ENCODE data around the gene LAMTOR2.
"Not testable (repeated sequence)": the region's sequence is repeated elsewhere in the genome, so short reads cannot be mapped to it uniquely, and the experiment has no call there.

The LAMTOR2 gene

GRCh38 chr1:156052862-156053767, 1.5 kb upstream of the LAMTOR2 start:
- DNase-seq (ENCODE audit: low read depth in 3 of 3): peak in 2 of 3 donors; percentile 34 to 61

DNA sequence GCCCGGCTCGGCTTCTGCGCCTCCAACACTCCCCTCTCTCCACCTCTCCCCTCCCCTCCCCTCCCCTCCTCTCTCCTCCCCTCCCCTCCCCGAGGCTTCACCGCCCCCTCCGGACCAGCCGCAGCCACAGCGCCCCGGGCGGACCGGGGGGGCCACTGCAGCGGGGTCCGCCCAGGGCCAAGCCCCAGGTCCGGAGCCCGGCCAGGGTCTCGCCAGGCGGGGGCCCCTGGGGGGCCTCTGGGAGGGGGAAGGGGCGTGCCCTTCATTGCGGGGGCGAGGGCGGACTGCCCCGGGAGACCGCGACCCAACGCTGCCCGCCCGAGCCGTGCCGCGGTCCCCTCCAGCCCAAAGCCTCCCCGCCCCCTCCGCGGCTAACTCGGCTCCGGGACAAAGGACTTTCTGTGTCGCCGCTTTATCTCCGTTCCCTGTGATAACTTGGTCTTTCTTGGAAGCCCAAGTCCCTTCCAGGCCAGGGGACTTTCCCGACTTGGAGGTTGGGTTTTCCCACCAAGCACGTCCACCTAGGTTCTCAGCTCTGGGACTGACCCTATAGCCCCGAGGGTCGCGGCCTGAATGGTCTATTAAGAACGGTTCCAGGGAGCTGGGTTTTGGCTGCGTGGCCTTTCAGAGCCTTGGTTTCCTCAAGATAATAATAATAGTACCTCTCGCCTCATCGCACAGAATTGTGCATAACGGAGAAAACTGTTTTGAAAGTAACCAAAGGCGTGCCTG, 648 bp upstream of the LAMTOR2 start, which contains the start of gene UBQLN4:
UBQLN4 (minus strand) TSS at position 31 of the 732 bp plus-strand sequence. CDS start 97 bp downstream, outside the sequence.
- peak; percentile 70 to 85 (median 78) for DNase-seq (ENCODE audit: low read depth in 3 of 3)

- DNase-seq (ENCODE audit: low read depth in 3 of 3): no peak
Observed at GRCh38 chr1:156055281-156056048, 883 bp downstream of the LAMTOR2 start.

DNA sequence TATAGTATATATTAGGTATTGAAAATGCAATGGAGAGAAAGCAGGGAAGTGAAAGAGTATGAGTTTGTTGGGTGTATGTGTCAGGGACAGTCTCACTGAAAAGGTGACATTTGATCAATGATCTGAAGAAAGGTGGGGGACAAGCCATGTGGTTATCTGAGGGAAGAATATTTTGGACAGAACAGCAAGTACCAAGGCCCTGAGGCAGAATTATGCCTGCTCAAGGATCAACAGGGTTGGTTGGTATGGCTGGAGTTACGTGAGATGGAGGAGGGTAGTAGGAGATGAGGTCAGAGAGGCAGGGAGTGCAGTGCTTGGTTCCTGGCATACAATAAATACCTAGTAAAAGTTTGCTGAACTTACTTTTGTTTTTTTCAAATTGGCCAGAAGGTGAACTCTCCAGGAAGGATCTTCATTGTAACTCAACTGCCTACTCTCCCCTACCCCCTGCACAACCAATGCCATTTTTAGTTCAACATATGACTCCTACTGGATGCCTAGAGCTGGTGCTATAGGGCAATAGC, 1.8 kb downstream of the LAMTOR2 start:
- no peak for DNase-seq (ENCODE audit: low read depth in 3 of 3)

- DNase-seq (ENCODE audit: low read depth in 3 of 3): no peak
Observed at GRCh38 chr1:156060937-156061636, 6.5 kb downstream of the LAMTOR2 start, which contains the start of gene RAB25. Gene RAB25, plus strand, starts transcription at chr1:156061160. Its CDS starts 241 bp downstream, at chr1:156061401.

- no peak for DNase-seq (ENCODE audit: low read depth in 3 of 3)
Observed at GRCh38 chr1:156062189-156062588, 7.6 kb downstream of the LAMTOR2 start.

GRCh38 chr1:156063997-156064285, 9.4 kb downstream of the LAMTOR2 start:
- DNase-seq (ENCODE audit: low read depth in 3 of 3): no peak

- no peak for DNase-seq (ENCODE audit: low read depth in 3 of 3)
Observed at GRCh38 chr1:156064615-156065014, 10.0 kb downstream of the LAMTOR2 start.

- no peak for DNase-seq (ENCODE audit: low read depth in 3 of 3)
Observed at GRCh38 chr1:156065212-156065611, 10.6 kb downstream of the LAMTOR2 start.

- no peak for DNase-seq (ENCODE audit: low read depth in 3 of 3)
Observed at GRCh38 chr1:156065871-156066270, 11.3 kb downstream of the LAMTOR2 start.

GRCh38 chr1:156067262-156067661, 12.7 kb downstream of the LAMTOR2 start:
- no peak for DNase-seq (ENCODE audit: low read depth in 3 of 3)

- DNase-seq (ENCODE audit: low read depth in 3 of 3): no peak
Observed at GRCh38 chr1:156069490-156070455, 15.2 kb downstream of the LAMTOR2 start.

DNA sequence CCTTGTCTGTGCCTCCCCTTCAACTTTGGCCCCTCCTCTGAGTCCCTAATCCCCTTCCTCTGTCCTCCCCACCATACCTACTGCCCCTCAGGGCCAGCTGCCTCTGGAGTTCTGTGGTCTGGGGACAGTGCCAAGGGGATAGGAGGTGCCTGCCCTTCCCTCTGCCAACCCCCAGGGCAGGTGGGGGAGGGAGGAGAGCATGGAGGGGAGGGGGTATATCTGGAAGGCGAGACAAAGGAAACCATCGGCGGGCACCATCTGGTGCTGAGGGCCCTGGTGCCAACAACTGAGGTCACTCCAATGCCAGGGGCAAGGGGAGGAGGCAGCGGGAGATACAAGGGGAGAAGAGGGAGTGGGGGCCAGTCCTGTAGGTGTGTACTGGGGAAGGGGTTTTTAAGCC, 16.0 kb downstream of the LAMTOR2 start:
- no peak for DNase-seq (ENCODE audit: low read depth in 3 of 3)

DNA sequence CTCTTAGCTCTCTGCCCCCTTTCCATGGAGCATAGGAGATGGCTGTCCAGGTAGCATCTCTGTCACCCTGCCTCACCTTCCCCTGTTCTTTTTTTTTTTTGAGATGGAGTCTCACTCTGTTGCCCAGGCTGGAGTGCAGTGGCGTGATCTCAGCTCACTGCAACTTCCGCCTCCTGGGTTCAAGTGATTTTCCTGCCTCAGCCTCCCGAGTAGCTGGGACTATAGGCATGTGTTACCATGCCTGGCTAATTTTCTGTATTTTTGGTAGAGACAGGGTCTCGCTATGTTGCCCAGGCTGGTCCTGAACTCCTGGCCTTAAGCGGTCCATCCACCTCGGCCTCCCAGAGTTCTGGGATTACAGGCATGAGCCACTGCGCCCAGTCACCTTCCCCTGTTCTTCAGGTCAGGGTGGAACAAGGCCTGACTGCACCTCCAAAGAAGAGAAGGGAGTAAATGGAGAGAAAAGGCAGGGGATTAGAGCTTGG, 16.8 kb downstream of the LAMTOR2 start:
- DNase-seq (ENCODE audit: low read depth in 3 of 3): not testable (repeated sequence)

DNA sequence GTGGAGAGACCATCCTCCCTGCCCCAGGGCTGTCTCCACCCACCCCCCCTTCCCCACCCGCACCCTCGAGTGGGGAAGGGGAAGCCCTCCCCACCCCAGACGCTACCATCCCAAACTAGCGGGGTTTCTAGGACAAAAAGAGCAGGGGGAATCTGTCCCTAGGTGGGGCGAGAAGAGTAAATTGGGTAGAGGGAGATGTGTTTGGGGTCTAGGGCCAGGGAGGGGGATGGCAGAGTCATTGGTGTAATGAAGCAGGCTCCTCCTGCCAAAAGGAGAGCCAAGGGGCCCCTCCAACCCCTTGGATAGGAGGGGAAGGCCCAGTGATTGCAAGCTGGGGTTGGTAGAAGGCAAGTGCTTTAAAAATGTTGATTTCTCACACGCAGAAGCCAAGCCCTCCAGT, 17.7 kb downstream of the LAMTOR2 start:
- no peak for DNase-seq (ENCODE audit: low read depth in 3 of 3)

GRCh38 chr1:156073110-156073687, 18.6 kb downstream of the LAMTOR2 start:
- no peak for DNase-seq (ENCODE audit: low read depth in 3 of 3)

- no peak for DNase-seq (ENCODE audit: low read depth in 3 of 3)
Observed at GRCh38 chr1:156073740-156074139, 19.2 kb downstream of the LAMTOR2 start.

DNA sequence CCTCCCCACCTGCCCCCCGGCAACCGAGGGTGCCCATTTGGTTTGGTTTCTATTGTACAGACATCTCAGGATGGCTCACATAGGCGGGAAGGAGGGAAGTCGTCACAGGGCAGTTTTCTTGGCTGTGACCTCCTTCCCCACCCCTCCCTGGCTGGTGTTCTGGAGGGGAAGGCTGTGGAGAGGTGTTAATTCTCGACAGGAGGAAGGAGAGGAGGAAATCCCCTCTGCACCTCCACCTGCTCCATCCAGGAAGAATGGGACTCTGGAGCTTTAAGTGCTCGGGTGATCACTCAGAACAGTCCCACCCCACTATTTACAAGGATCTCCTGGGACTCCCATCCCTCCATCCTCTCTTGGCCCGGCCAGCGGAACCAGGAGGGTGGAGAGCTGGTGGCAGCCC, 20.1 kb downstream of the LAMTOR2 start:
- DNase-seq (ENCODE audit: low read depth in 3 of 3): no peak

DNA sequence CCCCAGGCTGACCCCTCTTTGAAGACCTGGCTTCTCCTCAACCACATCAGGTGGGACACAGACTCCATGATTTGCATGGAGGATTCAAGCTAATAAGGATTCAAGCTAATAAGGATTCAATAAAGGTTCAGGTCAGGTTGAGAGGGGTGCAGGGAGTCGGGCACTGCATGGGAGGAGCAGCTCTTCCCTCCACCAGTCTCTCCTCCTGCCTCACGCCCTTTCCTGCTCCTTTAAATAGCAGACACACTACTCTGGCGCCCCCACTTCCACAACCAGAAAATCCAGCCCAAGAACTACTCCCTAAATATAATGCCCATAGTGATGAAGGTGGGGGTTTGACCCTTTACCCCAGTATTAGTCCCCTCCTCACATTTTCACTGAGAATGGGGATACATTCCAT, 20.6 kb downstream of the LAMTOR2 start:
- DNase-seq (ENCODE audit: low read depth in 3 of 3): no peak
